GM18868 (cell line): ENCODE results near the gene NSMF.

Experiments used
- ATAC-seq: cut with Tn5 transposase; IDR thresholded peaks from one replicate; pipeline ENCODE4 v1.9.1; 2021; ENCODE audit warnings: mild to moderate bottlenecking, moderate library complexity; ENCODE audit not compliant: unreplicated experiment

NSMF gene

GRCh38 chr9:137433916-137434431, 25.2 kb downstream of the NSMF start:
- no peak for ATAC-seq

DNA sequence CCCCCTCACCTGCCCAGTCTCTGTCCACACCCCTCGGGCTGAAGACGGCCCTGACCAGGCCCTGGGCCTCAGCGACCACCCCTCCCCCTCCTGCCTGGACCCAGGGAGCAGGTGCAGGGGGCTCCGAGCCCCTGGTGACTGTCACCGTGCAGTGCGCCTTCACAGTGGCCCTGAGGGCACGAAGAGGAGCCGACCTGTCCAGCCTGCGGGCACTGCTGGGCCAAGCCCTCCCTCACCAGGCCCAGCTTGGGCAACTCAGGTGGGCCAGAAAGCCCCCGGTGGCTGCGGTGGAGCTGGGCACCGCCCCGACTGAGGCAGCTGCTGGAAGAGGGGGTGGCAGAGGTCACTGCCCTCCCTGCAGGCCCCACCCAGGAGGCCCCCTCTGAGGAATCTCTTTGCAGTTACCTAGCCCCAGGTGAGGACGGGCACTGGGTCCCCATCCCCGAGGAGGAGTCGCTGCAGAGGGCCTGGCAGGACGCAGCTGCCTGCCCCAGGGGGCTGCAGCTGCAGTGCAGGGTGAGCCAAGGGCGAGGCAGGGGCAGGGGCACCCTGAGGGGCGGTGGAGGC, 25.7 kb downstream of the NSMF start:
- no peak for ATAC-seq

- no peak for ATAC-seq
These were observed 26.3 kb downstream of the NSMF start for GRCh38 chr9:137432687-137433348.

GRCh38 chr9:137431416-137431931, 27.7 kb downstream of the NSMF start:
- ATAC-seq = no peak

- no peak for ATAC-seq
These were observed 28.3 kb downstream of the NSMF start for GRCh38 chr9:137430723-137431415.

DNA sequence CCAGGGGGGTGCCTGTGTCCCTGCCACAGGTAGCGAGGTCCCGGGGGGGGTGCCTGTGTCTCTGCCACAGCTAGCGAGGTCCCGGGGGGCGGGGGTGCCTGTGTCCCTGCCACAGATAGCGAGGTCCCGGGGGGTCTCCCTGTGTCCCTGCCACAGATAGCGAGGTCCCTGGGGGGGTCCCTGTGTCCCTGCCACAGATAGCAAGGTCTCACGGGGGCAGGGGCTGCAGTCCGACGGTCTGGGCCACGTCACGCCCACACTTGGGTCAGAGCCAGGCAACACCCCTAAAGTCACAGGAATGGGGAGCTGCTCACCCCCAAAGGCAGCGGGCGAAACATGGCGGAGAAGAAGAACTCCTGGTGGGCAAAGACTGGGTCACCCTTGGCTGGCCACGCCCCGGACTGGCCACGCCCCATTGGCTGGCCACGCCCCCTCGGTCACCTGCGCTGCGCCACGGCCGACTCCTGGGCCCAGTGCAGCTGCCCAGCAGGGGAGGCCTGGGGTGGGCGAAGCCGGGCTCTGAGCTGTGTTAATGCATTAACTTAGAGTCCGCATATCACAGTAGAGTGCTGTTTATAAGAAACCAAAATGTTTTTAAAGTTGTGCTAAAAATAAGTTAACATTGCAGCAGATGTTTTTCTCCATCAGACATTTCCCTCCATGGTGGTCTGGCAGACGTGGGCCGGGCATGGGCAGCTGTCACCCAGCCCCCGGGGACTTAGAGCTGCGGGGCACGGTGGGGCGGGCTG, 29.0 kb downstream of the NSMF start:
- no peak for ATAC-seq

GRCh38 chr9:137429546-137429890, 29.6 kb downstream of the NSMF start:
- ATAC-seq = no peak

DNA sequence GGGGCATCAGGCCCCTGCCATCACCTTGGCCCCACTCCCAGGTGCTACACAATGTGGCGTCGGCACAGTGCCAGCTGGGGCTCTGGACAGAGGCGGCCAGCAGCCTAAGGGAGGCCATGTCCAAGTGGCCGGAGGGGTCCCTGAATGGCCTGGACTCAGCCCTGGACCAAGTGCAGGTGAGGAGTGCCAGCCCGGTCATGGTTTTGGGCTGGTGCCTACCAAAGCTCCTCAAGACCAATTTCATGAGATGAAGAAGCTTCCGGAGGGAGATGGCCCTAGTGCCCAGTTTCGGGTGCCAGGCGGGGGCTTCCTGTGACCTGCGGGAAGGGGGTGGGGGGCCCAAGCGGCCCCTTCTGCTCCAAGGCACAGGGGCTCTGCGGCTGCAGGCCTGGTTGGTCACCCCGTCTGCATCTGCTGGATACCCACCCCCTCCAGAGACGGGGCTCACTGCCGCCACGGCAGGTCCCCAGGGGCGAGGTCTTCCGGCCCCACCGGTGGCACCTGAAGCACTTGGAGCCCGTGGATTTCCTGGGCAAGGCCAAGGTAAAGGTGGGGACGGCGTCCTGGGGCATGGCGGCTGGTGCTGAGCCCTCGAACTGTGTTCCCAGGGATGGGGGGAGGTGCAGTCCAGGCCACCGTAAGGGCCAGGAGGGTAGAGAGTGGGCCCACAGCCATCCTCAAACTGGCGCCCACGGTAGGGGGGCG, 30.1 kb downstream of the NSMF start:
- ATAC-seq = no peak

GRCh38 chr9:137428311-137428630, 30.9 kb downstream of the NSMF start:
- no peak for ATAC-seq

DNA sequence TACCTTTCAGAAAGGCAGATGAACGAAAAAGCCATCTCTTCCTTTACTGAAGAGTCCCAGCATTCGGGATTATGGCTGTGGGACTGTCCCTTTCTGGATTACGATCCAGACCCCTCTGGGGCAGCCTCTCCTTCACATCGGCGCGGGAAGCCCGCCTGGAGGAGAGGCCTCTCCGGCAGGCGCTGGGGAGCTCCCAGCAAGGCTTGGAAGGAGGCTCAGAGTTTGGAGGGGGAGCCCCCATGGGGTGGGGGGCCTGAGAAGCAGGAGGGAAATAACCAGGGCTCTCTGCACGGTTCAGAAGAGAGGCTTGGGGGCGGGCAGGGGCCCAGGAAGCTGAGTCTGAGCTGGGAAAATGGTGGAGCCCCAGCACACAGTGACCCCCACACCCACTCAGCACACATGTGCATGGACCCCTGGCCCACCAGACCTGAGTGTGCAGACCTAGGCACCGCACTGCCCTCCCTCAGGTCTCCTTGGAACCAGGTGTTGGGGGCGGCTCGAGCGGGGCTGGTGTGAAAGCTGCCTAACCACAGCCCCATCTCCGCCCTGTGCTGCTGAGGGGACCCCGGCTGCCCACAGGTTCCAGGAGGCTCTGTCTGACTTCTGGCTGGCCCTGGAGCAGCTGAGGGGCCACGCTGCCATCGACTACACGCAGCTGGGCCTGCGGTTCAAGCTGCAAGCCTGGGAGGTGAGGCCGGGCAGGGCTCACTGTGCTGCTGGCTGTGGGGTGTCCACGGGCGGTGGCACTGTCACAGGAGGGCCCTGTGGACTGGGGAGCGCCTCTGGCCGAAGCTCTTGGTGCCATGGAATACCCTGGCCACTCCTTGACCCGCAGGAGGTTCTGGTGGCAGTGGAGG, 31.5 kb downstream of the NSMF start:
- no peak for ATAC-seq

DNA sequence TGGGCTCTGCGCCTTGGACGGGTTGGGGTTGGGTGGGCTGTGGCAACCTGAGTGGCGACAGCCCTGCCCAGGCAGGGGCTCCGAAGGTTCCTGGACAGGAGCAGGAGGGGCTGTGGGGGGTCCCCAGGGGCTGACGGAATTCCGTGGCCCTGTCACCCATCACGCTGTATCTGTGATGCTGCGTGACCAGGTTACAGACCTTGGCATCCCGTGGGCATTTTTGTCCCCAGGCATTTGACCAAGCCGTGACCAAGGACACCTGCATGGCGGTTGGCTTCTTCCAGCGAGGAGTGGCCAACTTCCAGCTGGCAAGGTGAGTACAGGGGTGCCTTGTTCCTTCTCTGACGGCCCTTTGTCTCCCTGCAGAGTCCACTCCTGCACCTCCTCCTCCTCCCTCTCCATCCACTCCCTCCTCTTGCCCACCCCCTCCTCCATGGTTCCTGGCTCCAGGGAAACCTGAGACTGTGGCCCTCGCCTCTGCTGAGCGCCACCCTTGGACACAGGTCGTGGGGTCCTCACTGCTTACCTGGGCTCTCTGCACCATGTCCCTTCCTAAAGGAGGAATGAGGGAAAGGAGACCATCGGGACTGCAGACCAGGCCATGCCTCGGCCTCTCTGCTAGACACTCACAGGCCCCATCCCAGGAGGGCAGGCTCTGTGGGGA, 33.0 kb downstream of the NSMF start:
- no peak for ATAC-seq

GRCh38 chr9:137423514-137424291, 35.4 kb downstream of the NSMF start:
- ATAC-seq = peak; percentile 27

GRCh38 chr9:137422604-137423513, 36.3 kb downstream of the NSMF start, which contains the start of the genes EXD3 and NOXA1:
Gene EXD3, minus strand, starts transcription at chr9:137423162. Its CDS starts 27,805 bp downstream, at chr9:137395357.
Gene NOXA1, plus strand, starts transcription at chr9:137423393. Its CDS starts 137 bp downstream, at chr9:137423530.
- ATAC-seq = peak; percentile 85

DNA sequence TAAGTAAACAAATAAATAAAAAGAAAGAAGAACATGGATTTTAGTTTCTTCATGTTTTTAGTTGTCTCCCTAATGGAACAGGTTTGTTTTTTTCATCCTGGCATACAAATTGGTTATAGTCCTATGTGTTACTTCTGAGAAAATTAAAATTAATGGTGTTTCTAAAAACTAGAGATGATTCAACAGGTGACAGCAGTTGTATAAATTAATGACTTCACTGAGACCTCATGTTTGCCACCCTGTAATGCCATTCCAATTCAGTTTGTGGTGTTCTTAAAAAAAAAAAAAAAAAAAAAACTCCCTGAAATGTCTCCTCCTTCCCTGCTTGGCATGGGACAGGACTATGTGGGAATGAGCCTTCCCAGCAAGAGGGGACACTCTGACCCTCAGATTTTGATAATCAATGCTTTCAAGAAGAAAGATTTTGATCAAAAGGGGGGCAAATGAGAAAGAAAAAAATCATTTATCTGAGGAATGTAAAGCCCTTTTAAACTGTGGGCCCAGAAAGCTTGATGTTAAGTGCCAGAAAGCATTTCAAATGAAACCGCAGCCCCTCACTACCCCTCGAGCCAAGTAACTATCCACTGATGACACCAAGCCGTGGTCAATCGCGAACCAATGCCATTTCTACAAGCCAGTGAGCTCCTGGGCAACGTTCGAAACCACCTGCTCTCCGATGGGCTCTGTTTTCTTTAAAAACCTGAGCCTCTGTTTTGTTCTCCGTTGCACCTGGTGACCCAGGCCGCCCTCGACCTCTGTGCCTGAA, 37.1 kb downstream of the NSMF start:
- ATAC-seq = no peak

DNA sequence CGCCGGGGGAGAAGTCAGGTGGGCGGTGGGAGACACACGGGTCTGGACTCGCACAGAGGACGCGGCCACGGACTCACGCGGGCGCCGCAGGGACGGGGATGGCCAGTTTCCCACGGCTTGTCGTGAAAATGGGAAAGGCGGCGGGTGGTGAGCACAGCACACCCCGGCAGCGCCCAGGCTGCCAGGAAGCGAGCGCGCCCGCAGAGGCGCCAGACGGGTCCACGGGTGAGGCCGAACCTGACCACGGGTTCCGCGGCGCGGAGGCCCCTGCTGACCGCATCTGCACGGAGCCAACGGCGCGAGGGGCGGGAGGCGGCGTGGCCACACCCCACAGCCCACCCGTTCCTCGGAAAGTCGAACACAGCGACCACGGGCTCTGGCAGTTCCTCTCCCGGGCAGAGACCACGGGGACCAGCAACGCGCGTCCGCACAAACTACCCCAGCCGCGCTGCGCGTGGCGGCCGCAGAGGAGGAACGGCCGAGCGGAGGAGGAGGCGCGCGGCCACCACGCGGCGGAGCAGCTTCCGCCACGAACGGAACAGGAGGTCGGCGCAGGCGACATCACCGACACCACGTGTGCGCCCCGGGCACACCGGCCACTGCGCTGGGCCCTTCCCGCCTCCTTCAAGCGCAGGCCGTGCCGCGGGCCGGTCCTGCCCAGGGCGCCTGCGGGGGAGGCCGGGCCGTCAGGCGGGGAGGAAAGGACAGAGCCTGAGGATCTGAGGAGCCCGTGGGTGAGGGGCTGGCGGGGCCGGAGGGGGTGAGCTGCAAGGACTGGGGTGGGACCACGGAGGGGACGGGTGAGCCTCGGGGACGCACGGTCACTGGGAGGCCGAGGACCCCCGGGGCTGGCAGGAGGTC, 41.7 kb downstream of the NSMF start:
- ATAC-seq = no peak
